Activated CD4-positive, CD25-positive, alpha-beta regulatory T cell (primary cell): Measurements from ENCODE around the gene PNLIPRP1.

Source experiments
- DNase-seq, 4 experiments: peaks; one replicate each; lab custom pipeline; 2025; lab: John Stamatoyannopoulos, UW

Gene PNLIPRP1

GRCh38 chr10:116631871-116632295 lies 41.1 kb downstream of the PNLIPRP1 start:
- DNase-seq = no peak

GRCh38 chr10:116632596-116633215 lies 41.9 kb downstream of the PNLIPRP1 start:
- no peak for DNase-seq

- no peak for DNase-seq
Measured at GRCh38 chr10:116633216-116633600, 42.4 kb downstream of the PNLIPRP1 start.

GRCh38 chr10:116634126-116634975 lies 43.6 kb downstream of the PNLIPRP1 start:
- no peak for DNase-seq

- no peak for DNase-seq
Measured at GRCh38 chr10:116636385-116636784, 45.6 kb downstream of the PNLIPRP1 start.

GRCh38 chr10:116636976-116637375 lies 46.2 kb downstream of the PNLIPRP1 start:
- no peak for DNase-seq

GRCh38 chr10:116637830-116638229 lies 47.1 kb downstream of the PNLIPRP1 start:
- DNase-seq = no peak

GRCh38 chr10:116646502-116646901 lies 55.7 kb downstream of the PNLIPRP1 start:
- no peak for DNase-seq

- no peak for DNase-seq
Measured at GRCh38 chr10:116648903-116649302, 58.1 kb downstream of the PNLIPRP1 start.

- no peak for DNase-seq
Measured at GRCh38 chr10:116653885-116654284, 63.1 kb downstream of the PNLIPRP1 start.

- no peak for DNase-seq
Measured at GRCh38 chr10:116654816-116655215, 64.1 kb downstream of the PNLIPRP1 start.

GRCh38 chr10:116655568-116655967 lies 64.8 kb downstream of the PNLIPRP1 start:
- DNase-seq = no peak

- no peak for DNase-seq
Measured at GRCh38 chr10:116656044-116656443, 65.3 kb downstream of the PNLIPRP1 start.

GRCh38 chr10:116657863-116658551 lies 67.2 kb downstream of the PNLIPRP1 start:
- no peak for DNase-seq
